Measurements from ENCODE around the gene AFG3L2.

Gene AFG3L2

DNA sequence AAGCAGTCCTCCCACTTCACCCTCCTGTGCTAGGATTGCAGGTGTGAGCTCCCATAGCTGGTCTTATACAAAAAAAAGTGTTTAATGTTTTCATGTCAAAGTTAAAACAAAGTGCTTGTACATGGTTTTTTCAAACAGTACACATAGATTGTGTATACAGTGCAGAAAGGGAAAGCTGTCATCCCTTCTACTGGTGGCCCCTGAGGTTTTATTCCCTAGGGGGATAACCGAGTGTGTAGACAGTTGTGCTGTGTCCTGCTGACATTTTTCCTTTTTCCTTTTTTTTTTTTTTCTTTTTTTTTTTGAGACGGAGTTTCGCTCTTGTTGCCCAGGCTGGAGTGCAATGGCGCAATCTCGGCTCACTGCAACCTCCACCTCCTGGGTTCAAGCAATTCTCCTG is 58.2 kb downstream of the AFG3L2 start:
- DNase-seq = no peak

GRCh38 chr18:12318334-12318697 is 58.7 kb downstream of the AFG3L2 start:
- no peak for DNase-seq

- DNase-seq = no peak
Measured at GRCh38 chr18:12317664-12318333, 59.2 kb downstream of the AFG3L2 start.

DNA sequence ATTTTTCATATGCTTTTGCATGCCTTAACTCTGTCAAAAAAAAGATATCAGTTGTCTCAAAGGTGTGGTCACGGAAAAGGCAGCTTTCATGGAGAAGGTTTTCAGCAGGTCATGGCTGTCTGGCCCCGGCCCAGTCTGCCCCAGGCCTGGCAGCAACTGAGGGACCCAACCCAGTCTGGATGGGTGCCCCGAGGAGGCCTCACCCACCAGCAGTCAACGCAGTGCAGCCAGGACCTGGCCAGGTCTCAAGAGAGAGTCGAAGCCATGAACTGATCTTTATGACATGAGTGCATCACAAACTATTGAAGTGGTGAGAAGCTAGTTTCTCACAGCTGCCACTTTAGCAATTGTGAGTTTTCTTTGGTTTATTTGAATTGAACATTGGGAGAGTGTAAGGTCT is 61.1 kb downstream of the AFG3L2 start:
- DNase-seq = no peak

DNA sequence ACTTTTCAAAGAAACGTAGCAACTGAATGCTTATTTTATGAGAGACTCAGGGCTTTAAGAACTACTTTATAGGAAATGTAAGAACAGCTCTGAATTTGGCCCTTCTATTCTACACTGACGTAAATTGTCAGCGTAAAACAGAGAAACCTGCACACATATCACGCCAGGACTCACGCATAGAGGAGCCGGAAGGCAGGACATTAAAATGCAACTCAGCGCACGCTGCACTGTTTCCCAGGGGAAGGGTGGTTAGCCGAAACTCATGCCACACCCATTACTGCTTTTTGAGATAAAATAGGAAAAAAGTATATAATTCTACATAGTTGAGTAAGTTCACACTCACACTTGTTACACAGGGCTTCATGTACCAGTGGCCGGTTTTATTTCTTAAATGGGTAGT is 61.5 kb downstream of the AFG3L2 start:
- DNase-seq = no peak

GRCh38 chr18:12314591-12315305 is 62.3 kb downstream of the AFG3L2 start:
- no peak for DNase-seq

DNA sequence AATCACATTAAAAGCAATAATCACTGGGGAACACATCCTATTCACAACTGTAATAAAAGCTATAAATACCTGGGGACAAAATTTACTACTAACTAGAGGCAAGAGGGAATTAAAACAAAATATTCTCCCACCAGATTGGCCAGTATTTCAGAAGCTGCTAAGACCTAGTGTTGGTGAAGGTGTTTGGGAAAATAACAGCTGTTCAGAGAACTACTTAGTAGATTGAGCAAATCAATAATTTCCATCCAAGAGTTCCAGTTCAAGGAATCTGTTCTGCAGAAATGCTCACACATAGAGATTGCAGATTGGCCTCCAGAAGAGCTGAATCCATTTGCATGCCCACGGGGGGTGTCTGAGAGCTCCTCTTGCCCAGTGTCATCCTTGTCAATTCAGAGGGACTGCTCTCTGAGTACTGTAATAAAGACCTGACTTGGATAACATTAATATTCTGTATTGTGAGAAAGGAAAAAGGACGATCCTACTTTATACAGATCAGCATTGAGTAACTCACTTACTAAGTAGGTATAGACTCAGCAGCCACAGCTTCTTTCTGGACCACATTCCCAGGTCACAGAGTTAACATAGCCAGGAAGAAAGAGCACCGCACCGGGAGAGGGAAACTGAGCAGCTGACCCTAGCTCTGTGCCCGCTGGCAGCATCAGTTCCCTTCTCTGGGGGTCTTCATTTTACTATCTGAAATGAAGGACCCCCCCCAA is 63.3 kb downstream of the AFG3L2 start:
- no peak for DNase-seq

DNA sequence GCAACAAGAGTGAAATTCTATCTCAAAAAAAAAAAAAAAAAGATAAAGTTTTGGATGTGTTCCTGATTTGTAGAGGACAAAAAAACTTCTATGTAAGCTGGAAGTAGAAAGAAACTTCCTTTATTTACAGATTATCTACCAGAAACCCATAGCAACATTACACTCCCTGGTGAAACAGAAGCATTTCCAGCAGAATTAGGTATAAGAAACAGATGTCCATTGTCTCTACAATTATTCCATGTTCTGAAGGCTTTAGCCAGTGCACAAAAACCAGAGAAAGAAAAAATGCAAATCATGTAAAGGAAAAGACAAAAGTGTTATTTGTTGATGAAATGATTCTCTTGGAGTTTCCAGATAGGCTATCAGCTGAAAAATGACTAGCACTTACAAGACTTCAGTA is 64.1 kb downstream of the AFG3L2 start:
- DNase-seq = no peak

GRCh38 chr18:12310762-12311161 is 66.3 kb downstream of the AFG3L2 start:
- no peak for DNase-seq

GRCh38 chr18:12309683-12310198 is 67.3 kb downstream of the AFG3L2 start:
- DNase-seq = no peak

- DNase-seq = no peak
Measured at GRCh38 chr18:12308386-12309100, 68.5 kb downstream of the AFG3L2 start.

- no peak for DNase-seq
Measured at GRCh38 chr18:12307701-12308385, 69.2 kb downstream of the AFG3L2 start, which contains the start of gene TUBB6. TUBB6 (plus strand) TSS chr18:12308241; CDS start chr18:12308293, 52 bp downstream.

- no peak for DNase-seq
Measured at GRCh38 chr18:12306752-12307700, 70.0 kb downstream of the AFG3L2 start.

DNA sequence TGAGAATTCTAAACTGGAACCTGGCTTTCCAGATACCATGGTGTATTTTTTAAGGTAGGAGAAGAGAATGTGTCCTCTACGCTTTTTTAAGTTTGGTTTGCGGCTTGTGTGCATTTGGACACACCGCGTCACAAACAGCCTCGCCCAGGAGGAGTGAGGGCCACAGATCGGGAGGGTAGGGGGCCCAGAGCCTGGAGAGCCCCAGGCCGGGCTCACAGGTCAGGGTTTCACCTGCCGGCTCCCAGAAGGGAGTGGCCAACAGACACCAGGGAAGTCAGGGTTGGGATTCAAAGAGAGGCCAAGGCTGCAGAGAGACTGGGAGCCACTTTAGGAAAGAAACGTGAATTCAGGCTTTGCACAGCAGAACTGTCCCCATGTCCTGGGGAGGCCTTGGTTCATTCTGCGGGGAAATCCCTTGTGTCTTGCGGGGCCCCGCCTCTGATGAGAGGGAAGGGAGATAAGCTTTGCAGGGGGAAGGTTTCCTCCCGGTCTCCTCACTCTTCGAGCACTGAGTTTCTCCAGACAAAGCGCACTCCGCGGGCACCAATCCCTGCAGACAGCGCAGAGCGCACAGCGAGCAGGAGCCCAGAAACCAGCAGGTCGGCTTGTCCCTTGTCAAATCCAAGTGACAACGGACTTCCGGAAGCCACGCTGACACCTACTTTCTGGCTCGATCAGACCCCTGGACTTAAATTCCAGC is 70.9 kb downstream of the AFG3L2 start:
- DNase-seq = no peak

DNA sequence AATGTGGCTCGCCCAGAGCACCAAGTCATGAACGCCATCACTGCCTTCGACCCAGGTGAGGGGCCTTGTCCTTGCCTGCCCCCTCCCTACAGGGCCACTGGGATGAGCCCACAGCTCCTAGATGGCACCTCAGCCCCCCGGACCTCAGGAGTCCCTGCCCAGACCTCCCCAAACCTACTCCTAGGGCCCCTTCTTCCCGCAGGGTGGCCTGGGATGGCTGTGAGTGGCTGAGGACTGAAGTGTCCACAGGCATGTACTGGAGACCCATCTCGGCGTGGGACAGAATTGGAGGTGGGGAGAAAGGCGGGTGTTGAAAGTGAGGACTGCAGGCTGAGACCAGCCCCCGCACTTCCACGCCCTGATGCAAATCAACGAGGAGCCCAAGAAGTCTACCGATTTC is 71.8 kb downstream of the AFG3L2 start:
- no peak for DNase-seq

DNA sequence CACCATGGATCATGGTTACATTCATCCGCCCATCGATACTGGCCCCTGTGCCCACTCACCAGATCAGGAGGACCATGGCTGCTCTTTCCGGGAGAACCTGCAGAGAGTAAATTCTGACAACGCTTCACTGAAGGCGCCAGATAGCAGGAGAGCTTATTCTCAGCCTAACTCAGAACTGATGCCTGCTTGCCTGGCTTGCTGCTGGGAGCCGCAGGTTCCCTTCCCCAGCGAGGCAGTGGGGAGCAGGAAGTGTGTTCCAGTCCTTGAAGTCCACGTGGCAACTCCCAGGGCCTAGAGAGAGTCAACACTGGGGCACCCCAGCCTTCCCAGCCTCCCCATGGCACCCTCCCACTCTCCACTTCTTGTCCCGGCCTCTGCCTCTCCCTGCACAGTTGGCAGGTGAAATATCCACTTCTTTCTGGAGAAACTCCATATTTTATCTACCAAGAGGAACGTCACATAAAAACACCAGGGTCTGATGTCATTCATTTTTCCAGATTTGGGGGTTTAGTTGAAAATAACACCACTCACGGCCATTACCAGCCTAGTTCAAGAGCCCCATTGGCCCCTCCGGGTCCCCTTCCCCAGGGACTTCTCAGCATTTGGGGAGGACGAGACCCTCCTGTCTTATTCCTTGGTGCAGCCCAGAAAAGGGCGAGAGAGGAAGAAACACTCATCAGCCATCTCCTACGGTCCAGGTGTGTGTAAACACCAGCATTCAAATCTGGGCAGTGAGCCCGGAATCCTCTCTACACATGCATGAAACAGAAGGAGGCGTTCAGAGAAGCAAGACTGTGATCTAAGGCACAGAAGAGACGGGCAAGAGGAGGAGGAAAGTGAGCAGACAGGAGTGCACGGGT is 72.4 kb downstream of the AFG3L2 start:
- no peak for DNase-seq

GRCh38 chr18:12302391-12303147 is 74.5 kb downstream of the AFG3L2 start:
- no peak for DNase-seq

DNA sequence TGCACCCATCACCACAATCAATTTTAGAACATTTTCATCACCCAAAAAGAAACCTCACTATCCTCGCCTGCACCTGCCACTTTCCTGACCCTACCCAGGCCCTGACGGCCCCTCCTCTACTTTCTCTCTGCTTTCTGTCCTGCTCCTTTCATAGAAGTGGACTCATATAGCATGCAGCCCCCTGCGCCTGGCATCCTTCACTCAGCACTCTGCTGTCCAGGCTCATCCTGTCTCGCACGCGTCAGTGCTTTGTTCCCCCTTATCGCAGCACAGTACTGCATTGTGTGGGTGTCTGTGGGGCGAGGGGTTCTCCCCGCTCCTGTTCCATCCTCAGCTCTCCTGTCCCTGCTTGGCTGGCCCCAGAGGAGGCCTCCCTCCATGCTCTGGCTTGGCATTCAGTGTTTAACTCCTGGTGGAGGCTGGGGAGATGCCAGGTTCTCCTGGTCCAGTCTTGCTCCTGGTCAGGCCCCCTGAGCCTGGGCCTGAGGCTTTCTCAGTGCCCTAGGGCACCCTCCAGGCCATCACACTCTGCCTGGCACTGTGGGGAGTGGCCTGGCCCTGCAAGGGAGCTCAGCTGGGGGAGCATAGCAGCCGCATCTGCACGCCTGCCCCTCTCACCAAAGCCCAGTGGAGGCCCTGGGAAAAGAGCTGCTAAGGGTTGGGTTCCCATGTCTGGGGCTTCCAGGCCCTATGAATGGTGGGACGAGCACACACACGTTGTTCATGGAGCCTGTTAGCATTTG is 75.6 kb downstream of the AFG3L2 start:
- no peak for DNase-seq
